AG04450 (cell line): ENCODE results near the gene RASGRP4. TPM values are rescaled to one million over a fixed set of nuclear protein-coding genes. Genes with fewer than 3 reads are reported as not detected.

Experiments
- CTCF ChIA-PET: fragments of 300-600, 350-600 bp; formaldehyde crosslinking; extraction: SDS; loops from one replicate; lab custom pipeline; 2022; ENCODE audit warnings: antibody characterized with exemption, inconsistent platforms; lab: Charles Lee
- POLR2A ChIA-PET: fragments of 350-600 bp; formaldehyde crosslinking; extraction: SDS; loops from one replicate; lab custom pipeline; 2021; ENCODE audit warnings: antibody characterized with exemption, inconsistent platforms; lab: Yijun Ruan, JAX
- DNase-seq: peaks from one replicate; pipeline ENCODE4 v3.0.0-alpha.2; 2011; ENCODE audit warnings: low read depth, low spot score
- H3K27ac ChIP-seq: one replicate; pipeline ENCODE4 v1.5.1; 2012; ENCODE audit warnings: low read depth, low read length, control low read depth
- H3K27me3 ChIP-seq: one replicate; pipeline ENCODE4 v1.6.0; 2012; ENCODE audit warnings: low read length; ENCODE audit not compliant: control insufficient read depth, insufficient read depth
- H3K4me3 ChIP-seq: 2 replicates; pipeline ENCODE4 v1.5.1; 2011; ENCODE audit warnings: mild to moderate bottlenecking, low read depth, low read length, control low read depth
- H3K9me3 ChIP-seq: 2 replicates; pipeline ENCODE4 v1.5.1; 2012; ENCODE audit warnings: low read length; ENCODE audit not compliant: control insufficient read depth, insufficient read depth
- CTCF ChIP-seq: IDR thresholded peaks from 2 replicates; pipeline ENCODE4 v1.5.1; 2011; ENCODE audit warnings: low read depth, low read length, control low read depth, inconsistent platforms
- polyA plus RNA-seq: library from polyadenylated mRNA; depleted of rRNA; stranded (reverse); fragments of >200 nt; gene quantifications from 2 replicates; pipeline ENCODE4 v1.2.3, GENCODE V29; 2011

Gene RASGRP4
- polyA plus RNA-seq, 1 experiment, result not detected

- no peak overlapping the region for H3K27ac ChIP-seq
- H3K9me3 ChIP-seq, result peaks cover 7% of the 10 kb centered on the region; the same call in 1 of the 2 replicates
- no peak for TF ChIP-seq CTCF
- no peak overlapping the region for H3K4me3 ChIP-seq
- DNase-seq, result no peak
- CTCF ChIA-PET, result interaction anchor here (0.9 kb wide), 1 partner anchor 11 kb away, joined by 5 read pairs; the partner anchor contains the start of gene FAM98C
- no peaks in the 10 kb centered on the region for H3K27me3 ChIP-seq
- POLR2A ChIA-PET, result interaction anchor here (1.2 kb wide), 1 partner anchor 11 kb away, joined by 6 read pairs; the partner anchor contains the start of gene FAM98C
Observed at GRCh38 chr19:38391911-38392464, 34.0 kb downstream of the RASGRP4 start.

GRCh38 chr19:38389957-38390924 is 35.8 kb downstream of the RASGRP4 start:
- CTCF ChIA-PET, result interaction anchor here (0.5 to 2.7 kb wide), 7 partner anchors 10 to 1517 kb away, joined by 3 to 41 read pairs (median 4); partner anchors contain the start of genes CATSPERG and FAM98C
- no peak overlapping the region for H3K27ac ChIP-seq
- peak overlapping the region; percentile 93 for H3K4me3 ChIP-seq
- H3K27me3 ChIP-seq, result no peaks in the 10 kb centered on the region
- no peak for DNase-seq
- peaks cover 11% of the 10 kb centered on the region; the same call in 1 of the 2 replicates for H3K9me3 ChIP-seq
- POLR2A ChIA-PET, result interaction anchor here (3.5 kb wide), 2 partner anchors 13 to 15 kb away, joined by 29 to 49 read pairs; partner anchors contain the start of genes FAM98C and PSMD8
- TF ChIP-seq CTCF, result no peak

DNA sequence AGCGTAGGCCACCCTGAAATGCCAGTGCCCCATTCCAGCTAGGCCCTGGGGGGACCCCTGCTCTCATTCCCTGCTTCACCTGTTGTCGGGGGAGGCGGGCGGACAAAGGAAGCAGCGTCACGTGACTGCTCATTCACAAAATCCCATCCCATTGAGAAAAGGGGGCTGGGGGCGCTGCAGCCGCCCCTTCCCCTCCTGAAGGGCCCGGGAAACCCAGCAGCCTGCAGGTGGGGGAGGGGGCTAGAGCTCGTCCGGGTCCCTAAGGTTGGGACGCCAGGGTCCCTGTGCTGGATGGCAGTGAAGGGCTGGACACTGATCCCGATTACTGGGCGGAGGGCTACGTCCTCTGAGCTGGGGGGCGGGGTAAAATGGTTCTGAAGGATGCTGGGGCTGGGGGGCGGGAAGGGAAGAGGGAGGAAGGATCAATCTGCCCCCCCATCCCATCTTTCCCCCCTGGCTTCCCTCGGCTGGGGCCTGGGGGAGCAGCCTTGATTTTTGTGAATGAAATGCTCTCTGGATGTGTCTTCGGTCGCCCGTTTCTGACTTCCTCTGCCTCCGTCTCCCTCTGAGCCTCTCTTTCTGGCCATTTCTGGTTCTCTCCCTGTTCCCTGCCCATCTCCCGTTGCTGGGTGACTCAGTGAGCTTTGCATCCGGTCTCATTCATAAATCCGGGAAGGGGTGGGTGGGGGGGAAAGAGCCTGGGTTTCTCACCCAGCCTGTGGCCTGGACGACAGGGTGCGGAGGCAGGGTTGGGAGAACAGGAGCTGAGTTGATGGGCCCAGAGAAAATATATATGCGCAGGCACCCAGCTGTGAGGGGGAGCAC is 36.7 kb downstream of the RASGRP4 start:
- peak; percentile 30 for DNase-seq
- H3K27me3 ChIP-seq, result no peaks in the 10 kb centered on the region
- peak overlapping the region; percentile 93 for H3K4me3 ChIP-seq
- no peak for TF ChIP-seq CTCF
- ChIA-PET CTCF (interaction anchor here (0.6 to 2.7 kb wide), 6 partner anchors 10 to 1518 kb away, joined by 3 to 41 read pairs (median 5); partner anchors contain the start of genes CATSPERG and FAM98C), POLR2A (interaction anchor here (3.5 kb wide), 2 partner anchors 14 to 15 kb away, joined by 29 to 49 read pairs; partner anchors contain the start of genes FAM98C and PSMD8)
- H3K9me3 ChIP-seq, result peaks cover 4% of the 10 kb centered on the region; the same call in 1 of the 2 replicates
- H3K27ac ChIP-seq, result peak overlapping the region; percentile 77

GRCh38 chr19:38388349-38389100 is 37.5 kb downstream of the RASGRP4 start, which contains the start of gene SPRED3:
Gene SPRED3, plus strand, starts transcription at chr19:38388697. Its CDS starts 1,606 bp downstream, at chr19:38390303.
- no peak for DNase-seq

More at GRCh38 chr19:38388349-38389100, 37.5 kb downstream of the RASGRP4 start, which contains the start of gene SPRED3:
- ChIA-PET POLR2A (interaction anchor here (0.6 to 3.5 kb wide), 9 partner anchors 11 to 807 kb away, joined by 3 to 49 read pairs (median 4); partner anchors contain the start of genes CATSPERG, EIF3K, FAM98C and PSMD8), CTCF (interaction anchor here (1.0 to 2.7 kb wide), 8 partner anchors 14 to 486 kb away, joined by 3 to 41 read pairs (median 6); partner anchors contain the start of genes EIF3K, FAM98C and PSMD8)
- H3K27ac ChIP-seq, result peak within 1 kb of the TSS; percentile 77
- peaks cover 4% of the 10 kb centered on the region; the same call in 1 of the 2 replicates for H3K9me3 ChIP-seq
- TF ChIP-seq CTCF, result no peak
- no peaks in the 10 kb centered on the region for H3K27me3 ChIP-seq
- peak within 1 kb of the TSS; percentile 93 for H3K4me3 ChIP-seq
